ENCODE data around the gene ABCA4.

ABCA4 gene

GRCh38 chr1:94050675-94051074 lies 70.3 kb downstream of the ABCA4 start:
- no peak for DNase-seq (ENCODE audit: low read depth)

GRCh38 chr1:94050254-94050653 lies 70.7 kb downstream of the ABCA4 start:
- DNase-seq (ENCODE audit: low read depth): no peak

DNA sequence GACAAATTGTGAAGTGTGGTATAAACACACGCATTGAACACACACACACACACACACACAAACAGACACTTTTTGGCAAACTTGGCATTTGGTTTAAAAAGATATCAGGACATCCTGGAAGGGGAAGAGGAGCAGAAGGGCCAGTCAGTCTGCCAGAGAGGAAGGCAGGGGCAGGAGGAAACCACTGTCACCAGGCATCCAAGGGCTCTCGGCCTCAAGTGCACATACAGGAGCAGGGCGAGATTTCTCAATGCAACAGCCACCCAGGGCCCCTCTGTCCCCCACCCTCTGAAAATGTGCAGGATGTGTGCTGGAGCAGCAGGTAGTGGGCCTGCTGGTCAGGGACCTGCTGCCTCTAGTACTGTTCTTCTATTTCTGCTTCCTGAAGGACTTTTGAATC lies 71.2 kb downstream of the ABCA4 start:
- DNase-seq (ENCODE audit: low read depth): no peak

DNA sequence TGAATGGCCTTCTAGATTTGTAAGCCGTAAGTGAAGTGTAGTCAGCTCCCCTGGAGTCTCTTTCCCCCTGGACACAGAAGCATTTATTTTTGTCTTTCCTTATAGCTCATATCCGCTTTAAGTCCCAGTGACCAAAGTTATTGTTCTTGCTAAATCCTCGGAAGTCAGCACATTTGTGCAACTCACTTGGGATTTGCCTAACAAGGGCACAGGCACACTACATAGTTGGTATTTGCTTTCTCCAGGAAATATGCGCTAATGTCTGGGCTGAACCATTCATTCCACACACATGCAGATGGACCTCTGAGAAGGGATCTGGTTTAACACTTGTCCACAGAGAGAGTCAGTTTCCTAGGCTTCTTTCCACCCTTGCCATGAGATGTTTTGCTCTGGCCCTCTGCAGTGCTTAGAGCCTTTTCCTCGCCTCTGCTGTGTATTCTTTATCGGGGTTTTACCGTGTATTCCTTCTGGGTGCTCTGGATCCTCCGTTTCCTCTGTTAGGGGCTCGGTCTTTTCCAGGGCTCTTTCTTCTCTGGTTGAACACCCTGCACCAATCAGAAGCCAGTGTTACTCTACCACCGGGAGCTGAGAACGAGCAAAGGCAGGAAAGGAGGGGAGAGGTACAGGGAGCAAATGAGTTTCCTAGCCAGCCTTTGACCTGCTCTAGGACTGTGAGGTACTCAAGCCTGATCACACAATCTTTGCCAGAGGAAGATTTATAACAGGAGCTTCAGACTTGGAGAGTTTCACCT lies 72.4 kb downstream of the ABCA4 start:
- peak; percentile 78 for DNase-seq (ENCODE audit: low read depth)

DNA sequence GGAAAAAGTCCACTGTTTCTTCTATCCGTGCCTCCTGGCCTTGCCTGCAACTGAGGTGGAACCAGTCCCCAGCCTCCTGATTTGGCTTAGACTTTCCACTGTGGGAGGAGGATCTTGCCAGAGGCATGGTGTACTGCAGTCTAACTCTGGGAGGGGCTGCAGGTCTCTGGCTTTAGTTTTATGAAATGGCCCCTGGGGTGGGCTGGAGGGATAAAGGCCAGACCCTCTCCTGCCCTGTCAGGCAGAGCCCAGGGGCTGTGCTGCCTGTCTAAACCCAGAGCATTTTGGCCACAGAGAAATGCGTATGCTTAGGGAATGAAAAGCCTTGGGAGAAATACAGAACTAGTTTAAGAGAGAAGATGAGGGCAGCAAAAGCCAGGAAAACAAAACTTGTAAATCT lies 73.0 kb downstream of the ABCA4 start:
- DNase-seq (ENCODE audit: low read depth): no peak

GRCh38 chr1:94045465-94046056 lies 75.4 kb downstream of the ABCA4 start:
- DNase-seq (ENCODE audit: low read depth): peak; percentile 98

DNA sequence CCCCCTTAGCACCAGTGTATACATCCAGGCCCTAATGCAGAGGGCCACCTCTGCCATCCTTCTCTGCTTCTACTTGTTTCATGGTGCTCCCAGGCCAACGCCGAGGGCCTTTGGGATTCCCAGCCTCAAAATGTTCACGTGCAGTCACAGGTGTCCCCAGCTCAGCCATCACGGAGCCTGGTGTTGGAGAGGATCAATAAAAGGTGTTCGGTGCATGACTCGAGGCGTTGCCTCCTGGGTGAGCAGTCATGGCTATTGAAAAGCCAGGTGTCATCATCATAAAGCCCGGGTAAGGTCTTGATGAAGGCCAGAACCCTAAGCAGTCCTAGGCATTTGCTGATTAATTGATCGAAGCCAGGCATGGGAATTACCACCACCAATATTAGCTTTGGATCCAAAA lies 76.1 kb downstream of the ABCA4 start:
- no peak for DNase-seq (ENCODE audit: low read depth)

- DNase-seq (ENCODE audit: low read depth): no peak
These were observed 76.6 kb downstream of the ABCA4 start for GRCh38 chr1:94044290-94044790.

DNA sequence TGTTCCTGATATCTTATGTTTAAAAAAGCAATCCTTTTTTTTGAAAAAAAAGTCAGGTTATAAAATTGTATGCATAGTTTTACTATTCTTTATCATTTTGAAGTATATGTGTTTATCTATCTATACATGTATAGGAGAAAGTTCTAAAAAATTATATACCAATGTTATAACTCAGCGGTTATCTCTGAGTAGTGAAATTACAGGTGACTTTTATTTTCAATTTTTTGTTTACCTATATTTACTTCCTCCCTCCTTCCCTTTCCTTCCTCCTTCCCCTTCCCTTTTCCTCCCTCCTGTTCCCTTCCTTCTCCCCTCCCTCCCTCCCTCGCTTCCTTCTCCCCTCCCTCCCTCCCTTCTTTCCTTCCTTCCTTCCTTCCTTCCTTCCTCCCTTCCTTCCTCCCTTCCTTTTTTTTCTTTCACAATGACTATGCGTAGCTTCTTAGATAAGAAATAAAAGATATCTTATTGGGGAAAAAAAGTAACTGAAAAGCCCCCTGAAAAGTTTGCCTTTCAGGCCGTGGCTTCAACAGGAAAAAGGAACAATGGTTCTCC lies 77.1 kb downstream of the ABCA4 start:
- no peak for DNase-seq (ENCODE audit: low read depth)

DNA sequence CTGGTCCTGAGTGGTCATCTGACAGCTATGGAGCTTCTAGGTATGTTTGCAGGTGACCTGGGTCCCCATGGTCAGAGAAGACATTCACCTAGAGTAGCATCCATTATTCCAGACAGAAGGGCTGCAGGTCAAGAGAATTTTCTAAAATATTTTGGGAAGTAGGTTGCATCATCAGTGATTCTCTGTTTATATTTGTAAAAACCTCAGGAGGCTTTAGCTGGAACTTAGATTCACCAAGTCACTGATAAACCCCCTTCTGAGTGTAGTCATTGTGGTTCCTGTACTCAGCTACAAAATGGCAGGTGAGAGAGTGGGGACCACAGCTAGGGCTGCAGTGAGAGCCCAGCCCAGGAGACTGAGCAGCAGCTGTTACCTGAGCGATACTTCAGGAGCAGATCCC lies 78.6 kb downstream of the ABCA4 start:
- no peak for DNase-seq (ENCODE audit: low read depth)

GRCh38 chr1:94039871-94040569 lies 80.9 kb downstream of the ABCA4 start:
- no peak for DNase-seq (ENCODE audit: low read depth)

GRCh38 chr1:94039514-94039870 lies 81.5 kb downstream of the ABCA4 start:
- DNase-seq (ENCODE audit: low read depth): peak; percentile 77

GRCh38 chr1:94038511-94038910 lies 82.4 kb downstream of the ABCA4 start:
- DNase-seq (ENCODE audit: low read depth): no peak

DNA sequence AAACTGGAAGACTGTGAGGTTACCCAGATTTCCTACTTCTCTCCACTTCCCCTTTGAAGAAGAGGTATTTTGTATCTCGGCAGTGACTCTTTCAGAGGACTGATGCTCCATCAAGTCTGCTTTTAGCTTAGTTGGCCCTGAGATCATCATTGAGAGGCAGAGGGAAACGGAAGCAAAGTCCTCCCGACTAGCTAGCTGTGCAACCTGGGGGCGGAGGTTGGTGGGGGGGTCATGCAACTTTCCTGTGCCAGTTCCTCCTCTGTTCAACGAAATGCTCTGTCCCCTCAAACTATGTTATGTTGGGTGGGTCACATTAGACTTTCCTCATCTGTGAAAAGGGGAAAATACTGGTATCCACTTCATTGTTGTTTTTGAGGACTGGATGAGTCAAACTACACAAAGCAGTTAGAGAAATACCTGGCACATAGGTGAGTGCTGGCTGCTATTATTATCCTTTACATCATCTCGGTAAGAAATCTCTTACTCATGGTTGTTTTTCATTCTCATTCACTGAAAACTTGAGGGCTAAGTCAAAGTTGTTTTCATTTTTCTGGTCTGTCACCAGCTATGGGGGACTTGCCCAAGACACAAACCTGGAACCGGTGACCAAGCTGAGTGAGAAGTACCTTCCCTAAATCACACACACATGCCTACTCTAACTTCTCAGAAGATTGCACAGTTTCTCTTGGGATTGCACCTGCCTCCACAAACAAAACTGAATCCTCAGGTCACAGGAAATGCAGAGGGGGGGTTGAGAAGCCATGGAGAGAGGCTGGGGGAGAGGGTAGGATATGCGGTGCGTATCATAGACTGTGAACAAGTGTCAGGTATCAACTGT lies 83.3 kb downstream of the ABCA4 start:
- DNase-seq (ENCODE audit: low read depth): no peak

- DNase-seq (ENCODE audit: low read depth): peak; percentile 91
These were observed 84.2 kb downstream of the ABCA4 start for GRCh38 chr1:94036730-94037129.

DNA sequence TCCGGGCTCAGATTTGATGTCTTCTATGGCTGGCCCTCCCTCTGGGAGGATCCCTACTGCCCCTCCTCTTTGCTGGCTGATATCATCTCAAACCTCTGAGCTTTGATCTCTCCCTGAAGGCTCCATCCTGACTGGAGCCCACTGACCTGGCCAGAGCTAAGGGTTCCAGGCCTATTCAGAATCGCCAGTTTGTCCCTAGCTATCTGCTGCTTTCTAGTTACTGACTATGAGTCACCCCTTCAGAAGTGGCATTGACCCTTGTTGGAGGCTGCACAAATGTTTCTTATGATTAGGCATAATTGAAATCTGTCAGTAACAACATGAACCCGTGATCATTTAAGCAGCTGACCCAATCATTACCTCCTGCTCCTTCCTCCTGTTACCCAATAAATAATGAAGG lies 87.1 kb downstream of the ABCA4 start:
- DNase-seq (ENCODE audit: low read depth): peak; percentile 34

- DNase-seq (ENCODE audit: low read depth): no peak
These were observed 88.3 kb downstream of the ABCA4 start for GRCh38 chr1:94032637-94033036.

DNA sequence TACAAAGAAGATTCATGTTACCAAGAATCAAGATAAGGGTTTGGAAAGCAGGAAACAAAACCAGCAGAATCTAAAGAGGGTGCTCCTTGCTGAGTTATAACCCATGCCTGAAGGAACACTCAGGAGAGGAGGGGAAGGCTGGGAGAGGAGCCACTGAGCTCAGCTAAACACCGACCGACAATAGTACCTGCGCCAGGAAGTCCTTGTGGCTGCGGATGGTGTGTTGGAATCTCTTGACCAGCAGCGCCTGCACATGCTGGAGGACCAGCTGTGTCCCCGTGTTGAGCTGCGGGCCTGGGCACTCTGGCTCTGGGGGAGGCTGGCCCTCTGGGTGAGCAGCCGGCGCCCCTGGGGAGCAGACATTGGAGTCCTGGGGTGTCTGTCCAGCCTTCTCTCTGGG lies 89.4 kb downstream of the ABCA4 start:
- DNase-seq (ENCODE audit: low read depth): no peak

- DNase-seq (ENCODE audit: low read depth): no peak
These were observed 89.8 kb downstream of the ABCA4 start for GRCh38 chr1:94031154-94031553.

- DNase-seq (ENCODE audit: low read depth): no peak
These were observed 91.6 kb downstream of the ABCA4 start for GRCh38 chr1:94029130-94029993.

All from iris pigment epithelial cell (primary cell).